Panc1 (cell line): ENCODE results near the gene DUXB. TPM values are rescaled to one million over a fixed set of nuclear protein-coding genes. Genes with fewer than 3 reads are reported as not detected.

ENCODE experiments used
- ATAC-seq: fragments of 200-7000 bp; cut with Tn5 transposase; 2 replicates; pipeline ENCODE4 v1.9.1; 2020; ENCODE audit warnings: mild to moderate bottlenecking, moderate library complexity
- BruUV-seq: library from RNA; stranded (reverse); fragments of 400-500 nt; replicated peaks from 2 replicates; lab custom pipeline; 2021; lab: Mats Ljungman, UMichigan
- CTCF ChIA-PET: fragments of 300-600 bp; sonication (Branson Sonifier 250); formaldehyde crosslinking; loops from one replicate; lab custom pipeline; 2022; ENCODE audit warnings: antibody characterized with exemption; lab: Charles Lee
- POLR2A ChIA-PET: fragments of 300-600 bp; sonication (Branson Sonifier 250); formaldehyde crosslinking; loops from one replicate; lab custom pipeline; 2022; ENCODE audit warnings: antibody characterized with exemption; lab: Charles Lee
- DNase-seq: peaks from one replicate; pipeline ENCODE4 v3.0.0-alpha.2; 2010; ENCODE audit warnings: low read depth, low spot score
- H3K27ac ChIP-seq: 2 replicates; pipeline ENCODE4 v1.5.1; 2011; ENCODE audit warnings: mild to moderate bottlenecking, low read length, inconsistent platforms
- H3K27me3 ChIP-seq: fragments of 200-500 bp; sonication (Bioruptor generic); 2 replicates; pipeline ENCODE4 v1.6.0; 2014; ENCODE audit warnings: low read length, inconsistent platforms; ENCODE audit not compliant: control insufficient read depth, insufficient read depth
- H3K36me3 ChIP-seq: fragments of 200-500 bp; sonication (Bioruptor generic); 2 replicates; pipeline ENCODE4 v1.5.1; 2014; ENCODE audit warnings: inconsistent platforms, mild to moderate bottlenecking, low read length, moderate library complexity; ENCODE audit not compliant: control insufficient read depth, insufficient read depth
- H3K4me1 ChIP-seq: 2 replicates; pipeline ENCODE4 v1.5.1; 2011; ENCODE audit warnings: inconsistent platforms, mild to moderate bottlenecking, low read length, moderate library complexity; ENCODE audit not compliant: control insufficient read depth, insufficient read depth
- H3K4me3 ChIP-seq, 2 experiments: 2 replicates each; pipeline ENCODE4 v1.5.1; 2011 to 2012; ENCODE audit warnings: low read depth in 2 of 2, low read length in 2 of 2, mild to moderate bottlenecking in 2 of 2, inconsistent platforms in 1 of 2, moderate library complexity in 1 of 2
- H3K9me3 ChIP-seq: fragments of 200-500 bp; sonication (Bioruptor generic); 2 replicates; pipeline ENCODE4 v1.5.1; 2014; ENCODE audit warnings: low read depth, mild to moderate bottlenecking, inconsistent platforms, low read length, moderate library complexity; ENCODE audit not compliant: control insufficient read depth, insufficient read depth
- CTCF ChIP-seq: fragments of 450-650 bp; IDR thresholded peaks from 2 replicates; pipeline ENCODE4 v1.5.1; 2017; ENCODE audit warnings: mild to moderate bottlenecking
- POLR2AphosphoS5 ChIP-seq: IDR thresholded peaks from 2 replicates; pipeline ENCODE4 v1.6.1; 2012; ENCODE audit warnings: mild to moderate bottlenecking, low read depth, low read length, moderate library complexity
- SIN3A ChIP-seq: IDR thresholded peaks from 2 replicates; pipeline ENCODE4 v1.6.1; 2012; ENCODE audit warnings: low read depth, mild to moderate bottlenecking, low read length, moderate library complexity, borderline replicate concordance; ENCODE audit not compliant: insufficient read depth
- TCF7L2 ChIP-seq: IDR thresholded peaks from 2 replicates; pipeline ENCODE4 v1.6.1; 2011; ENCODE audit warnings: mild to moderate bottlenecking, low read depth, low read length, inconsistent platforms
- in situ Hi-C: cut with HindIII; loops from 2 replicates; pipeline ENCODE4 v1.10.0; 2016; ENCODE audit warnings: low sequenced_read_pairs, low pct_unique_long_range_greater_than_20kb
- intact Hi-C: fragments of 100-400 bp; cut with micrococcal nuclease; formaldehyde crosslinking; loops from one replicate; pipeline ENCODE4 v1.10.0; 2022; ENCODE audit not compliant: unreplicated experiment
- total RNA-seq: library from RNA; stranded (reverse); gene quantifications from one replicate; pipeline ENCODE4 v1.2.1, GENCODE V29; 2021; ENCODE audit not compliant: unreplicated experiment
- TF ChIP-seq, protein P1 (sequence below), 2 experiments: IDR thresholded peaks; 2 replicates each; pipeline ENCODE4 v1.6.1; 2011 to 2012; ENCODE audit warnings: low read depth in 2 of 2, control low read depth in 1 of 2, low read length in 1 of 2, mild to moderate bottlenecking in 1 of 2, moderate library complexity in 1 of 2; ENCODE audit not compliant: insufficient read depth in 1 of 2

Gene DUXB
- total RNA-seq, 1 experiment from 2014 or later = not detected

GRCh38 chr16:75658175-75658574 is 43.1 kb downstream of the DUXB start:
- H3K4me1 ChIP-seq = no peaks in the 10 kb centered on the region
- no peak overlapping the region for H3K27ac ChIP-seq
- H3K36me3 ChIP-seq = peaks cover 2% of the 10 kb centered on the region
- in situ Hi-C loops (no loop called here), intact Hi-C loops (no loop called here)
- no peak for DNase-seq
- no peaks in the 10 kb centered on the region for H3K27me3 ChIP-seq
- ChIA-PET CTCF (no interaction called here), POLR2A (no interaction called here)
- TF ChIP-seq POLR2AphosphoS5 (no peak), TCF7L2 (no peak), SIN3A (no peak), CTCF (no peak)
- TF ChIP-seq, protein P1, sequence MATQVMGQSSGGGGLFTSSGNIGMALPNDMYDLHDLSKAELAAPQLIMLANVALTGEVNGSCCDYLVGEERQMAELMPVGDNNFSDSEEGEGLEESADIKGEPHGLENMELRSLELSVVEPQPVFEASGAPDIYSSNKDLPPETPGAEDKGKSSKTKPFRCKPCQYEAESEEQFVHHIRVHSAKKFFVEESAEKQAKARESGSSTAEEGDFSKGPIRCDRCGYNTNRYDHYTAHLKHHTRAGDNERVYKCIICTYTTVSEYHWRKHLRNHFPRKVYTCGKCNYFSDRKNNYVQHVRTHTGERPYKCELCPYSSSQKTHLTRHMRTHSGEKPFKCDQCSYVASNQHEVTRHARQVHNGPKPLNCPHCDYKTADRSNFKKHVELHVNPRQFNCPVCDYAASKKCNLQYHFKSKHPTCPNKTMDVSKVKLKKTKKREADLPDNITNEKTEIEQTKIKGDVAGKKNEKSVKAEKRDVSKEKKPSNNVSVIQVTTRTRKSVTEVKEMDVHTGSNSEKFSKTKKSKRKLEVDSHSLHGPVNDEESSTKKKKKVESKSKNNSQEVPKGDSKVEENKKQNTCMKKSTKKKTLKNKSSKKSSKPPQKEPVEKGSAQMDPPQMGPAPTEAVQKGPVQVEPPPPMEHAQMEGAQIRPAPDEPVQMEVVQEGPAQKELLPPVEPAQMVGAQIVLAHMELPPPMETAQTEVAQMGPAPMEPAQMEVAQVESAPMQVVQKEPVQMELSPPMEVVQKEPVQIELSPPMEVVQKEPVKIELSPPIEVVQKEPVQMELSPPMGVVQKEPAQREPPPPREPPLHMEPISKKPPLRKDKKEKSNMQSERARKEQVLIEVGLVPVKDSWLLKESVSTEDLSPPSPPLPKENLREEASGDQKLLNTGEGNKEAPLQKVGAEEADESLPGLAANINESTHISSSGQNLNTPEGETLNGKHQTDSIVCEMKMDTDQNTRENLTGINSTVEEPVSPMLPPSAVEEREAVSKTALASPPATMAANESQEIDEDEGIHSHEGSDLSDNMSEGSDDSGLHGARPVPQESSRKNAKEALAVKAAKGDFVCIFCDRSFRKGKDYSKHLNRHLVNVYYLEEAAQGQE (IDR thresholded peaks at IDR 0.05; ENCODE audit: insufficient read depth in 1 of 2, low read depth in 2 of 2, low read length in 1 of 2) = no peak
- ATAC-seq = no peak
- no peaks in the 10 kb centered on the region for H3K9me3 ChIP-seq
- H3K4me3 ChIP-seq = no peak overlapping the region
- BruUV-seq = no TSS peak

GRCh38 chr16:75653922-75654321 is 47.3 kb downstream of the DUXB start:
- CTCF ChIA-PET = no interaction called here
- TF ChIP-seq TCF7L2 = no peak
- no peak for TF ChIP-seq CTCF
- TF ChIP-seq SIN3A = no peak
- TF ChIP-seq, protein P1 (IDR thresholded peaks at IDR 0.05; ENCODE audit: insufficient read depth in 1 of 2, low read depth in 2 of 2, low read length in 1 of 2) = no peak
- no peak for TF ChIP-seq POLR2AphosphoS5
- POLR2A ChIA-PET = no interaction called here
- Histone ChIP-seq H3K9me3 (no peaks in the 10 kb centered on the region), H3K4me1 (peaks cover 9% of the 10 kb centered on the region), H3K27ac (no peak overlapping the region), H3K4me3 (no peak overlapping the region), H3K27me3 (no peaks in the 10 kb centered on the region), H3K36me3 (peaks cover 2% of the 10 kb centered on the region)
- ATAC-seq = no peak
- in situ Hi-C loops (no loop called here), intact Hi-C loops (no loop called here)
- DNase-seq = no peak
- no TSS peak for BruUV-seq
